Heart right ventricle (tissue), 16 donors: ENCODE measurements around the gene RFT1. TPM values are rescaled to one million over a fixed set of nuclear protein-coding genes. Genes with fewer than 3 reads are reported as not detected.

ENCODE experiments used
- ATAC-seq, 8 donors: fragments of 200-7000 bp; cut with Tn5 transposase; one replicate each; pipeline ENCODE4 v1.9.1; 2020; ENCODE audit warnings: mild to moderate bottlenecking in 8 of 8, moderate library complexity in 8 of 8, moderate number of reproducible peaks in 1 of 8
- DNase-seq, 2 donors: peaks; one replicate each; pipeline ENCODE4 v3.0.0-alpha.2; 2020
- H3K27ac ChIP-seq, 10 donors: fragments of 200-600 bp; sonication (generic) in 2 of 10; one replicate each; pipeline versions ENCODE4 v1.5.0 to v1.8.0; 2020 to 2022; ENCODE audit warnings: mild to moderate bottlenecking in 3 of 10
- H3K27me3 ChIP-seq, 7 donors: fragments of 200-600 bp; one replicate each; pipeline ENCODE4 v1.8.0; 2021 to 2022; ENCODE audit warnings: mild to moderate bottlenecking in 2 of 7
- H3K36me3 ChIP-seq, 9 donors: fragments of 200-600 bp; sonication (generic) in 1 of 9; one replicate each; pipeline versions ENCODE4 v1.5.0 to v1.8.0; 2020 to 2022; ENCODE audit warnings: mild to moderate bottlenecking in 2 of 9
- H3K4me1 ChIP-seq, 9 donors: fragments of 200-600 bp; sonication (generic) in 1 of 9; one replicate each; pipeline versions ENCODE4 v1.5.0 to v1.8.0; 2020 to 2022; ENCODE audit warnings: mild to moderate bottlenecking in 4 of 9
- H3K4me3 ChIP-seq, 10 donors: fragments of 200-600 bp; sonication (generic) in 2 of 10; one replicate each; pipeline versions ENCODE4 v1.5.0 to v1.8.0; 2020 to 2022; ENCODE audit warnings: mild to moderate bottlenecking in 7 of 10, moderate library complexity in 2 of 10
- H3K9me3 ChIP-seq, 11 donors: fragments of 200-600 bp in 10 of 11; sonication (generic) in 2 of 11; one replicate each; pipeline versions ENCODE4 v1.5.0 to v1.8.0; 2013 to 2022; ENCODE audit warnings: mild to moderate bottlenecking in 2 of 11, control low read depth in 1 of 11, moderate library complexity in 1 of 11
- CTCF ChIP-seq, 9 donors: fragments of 200-600 bp; sonication (generic) in 2 of 9; IDR thresholded peaks; one replicate each; pipeline versions ENCODE4 v1.5.0 to v1.8.0; 2021 to 2022; ENCODE audit warnings: antibody characterized with exemption in 9 of 9, mild to moderate bottlenecking in 5 of 9, moderate library complexity in 1 of 9
- WGBS, 2 donors: extraction: QIAGEN DNeasy Blood & Tissue Kit; methylation state at CpG; one replicate each; pipeline ENCODE4 v1.1.7; 2013; ENCODE audit warnings: inconsistent platforms in 1 of 2; 5-methylcytosine and 5-hydroxymethylcytosine counted together
- intact Hi-C, 10 donors: fragments of 100-400 bp; cut with DNase I; formaldehyde crosslinking; loops; one replicate each; pipeline versions ENCODE4 v1.11.1 to v1.14.2; 2022
- polyA plus RNA-seq, 2 donors: library from polyadenylated mRNA; stranded (reverse); fragments of 200-250 nt; gene quantifications; one replicate each; pipeline ENCODE4 v1.2.3, GENCODE V29; 2013
- total RNA-seq, 10 donors: library from RNA; stranded (reverse); fragmentation: NEBNext Ultra II Directional in 3 of 10; extraction: Animal tissue kit (Norgen Biotek cat#: 25700) in 3 of 10; gene quantifications; one replicate each; pipeline versions ENCODE4 v1.2.1 to v1.2.4, GENCODE V29; 2021 to 2023
- donor health status: Arrhythmogenic right ventricular cardiomyopathy.
- donor health status: ischemic (EF 13 %, LVEDD 7.1; RV severe dilation, severe dysfunction).
- donor health status: healthy with polysubstance abuse.
- donor health status: DM: no; HTN: yes; CAD: no.
- donor health status: DM: no; HTN: no; CAD: no.
- donor health status: ischemic (EF 25% LVEDD 6.9; RV normal size, moderate dysfunction).
- donor health status: ischemic (EF 25% LVEDD 5.7; RV mildly dilated, moderate dysfunction).
- donor health status: healthy.
- donor health status: DM: yes; HTN: yes; CAD: no.
- donor health status: Ischemic cardiomyopathy.
- donor health status: ischemic (EF 35%, LVEDD 5.7; RV mildly dilated, moderate dysfunction).
- donor health status: nonischemic (EF 11% LVEDD 7.7; RV severe dilation, severe dysfunction).
- donor health status: DM: yes; HTN: yes; CAD: no.
- donor health status: PGD.
- donor health status: ischemic (EF 29% LVEDD 5.4; RV normal size, mild dysfunction).
- donor health status: nonischemic (EF 23%, LVEDD 6.1; RV moderate dilation, normal function).

RFT1 gene
- total and polyA plus RNA-seq, 12 donors, result 4.6 to 13.1 (median 9.1) TPM

DNA sequence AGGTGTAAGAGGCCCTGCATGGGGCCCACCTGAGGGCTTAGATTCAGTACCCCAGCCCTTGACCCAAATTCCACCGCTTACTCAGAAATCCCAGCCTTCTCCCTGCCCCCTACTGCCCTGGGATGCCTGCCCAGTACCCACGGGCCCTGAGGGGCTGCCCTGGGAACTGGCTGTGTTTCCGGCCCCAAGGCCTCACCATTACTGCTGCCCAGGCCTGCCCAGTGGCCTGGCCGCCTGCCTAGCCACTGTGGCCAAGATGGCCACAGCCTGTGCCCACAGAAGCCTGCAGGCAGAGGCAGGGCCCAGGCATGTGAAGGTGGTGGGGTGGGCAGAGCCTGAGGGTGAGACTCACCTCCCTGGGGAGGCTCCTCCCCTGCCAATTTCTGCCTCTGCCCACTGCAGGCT lies 24.6 kb upstream of the RFT1 start:
- intact Hi-C loops, result loop anchor here in 1 of 10 donors (5.0 kb wide), 1 partner anchor 33 kb away; no protein-coding TSS in a partner anchor
- Histone ChIP-seq H3K27me3 (peaks cover 0 to 18% (median 0%) of the 10 kb centered on the region in 7 donors), H3K36me3 (no peaks in the 10 kb centered on the region), H3K4me3 (no peak overlapping the region), H3K27ac (no peak overlapping the region), H3K9me3 (no peaks in the 10 kb centered on the region), H3K4me1 (peaks cover 0 to 38% (median 22%) of the 10 kb centered on the region in 9 donors)
- DNase-seq (no peak), ATAC-seq (no peak)
- TF ChIP-seq CTCF (IDR thresholded peaks at IDR 0.05), result no peak
- WGBS, 2 donors, result 70 to 74% methylated on average over 4 of the region's 4 CpGs

DNA sequence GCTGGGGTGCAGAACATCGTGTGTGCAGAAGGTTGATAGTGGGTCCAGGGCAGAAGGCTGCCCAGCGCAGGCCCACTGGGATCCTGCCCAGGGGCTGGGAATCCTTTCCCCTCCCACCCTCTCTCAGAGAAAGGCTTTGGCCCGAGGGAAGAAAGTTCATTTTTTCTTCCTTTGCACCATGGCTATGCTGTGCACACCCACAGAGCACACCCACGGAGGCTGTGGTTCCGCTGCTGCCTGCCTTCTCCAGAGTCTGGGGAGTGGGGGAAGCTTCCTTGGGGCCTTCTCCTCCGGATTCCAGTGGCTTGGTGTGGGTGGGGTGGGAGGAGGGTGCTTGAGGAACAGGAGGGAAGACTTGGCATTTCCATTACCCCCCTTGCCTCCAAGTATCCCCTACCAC lies 23.7 kb upstream of the RFT1 start:
- TF ChIP-seq CTCF (IDR thresholded peaks at IDR 0.05), result no peak
- Histone ChIP-seq H3K27me3 (peaks cover 0 to 18% (median 0%) of the 10 kb centered on the region in 7 donors), H3K9me3 (no peaks in the 10 kb centered on the region), H3K4me3 (no peak overlapping the region), H3K36me3 (no peaks in the 10 kb centered on the region), H3K4me1 (peaks cover 0 to 30% (median 13%) of the 10 kb centered on the region in 9 donors), H3K27ac (no peak overlapping the region)
- intact Hi-C loops, result no loop called here
- ATAC-seq, result no peak
- 71 to 79% methylated on average over 6 of the region's 6 CpGs for WGBS, 2 donors
- no peak for DNase-seq

GRCh38 chr3:53153264-53153823 lies 23.1 kb upstream of the RFT1 start:
- Histone ChIP-seq H3K4me1 (peaks cover 0 to 24% (median 7%) of the 10 kb centered on the region in 9 donors), H3K9me3 (no peaks in the 10 kb centered on the region), H3K36me3 (no peaks in the 10 kb centered on the region), H3K27ac (no peak overlapping the region), H3K4me3 (no peak overlapping the region), H3K27me3 (peaks cover 0 to 18% (median 0%) of the 10 kb centered on the region in 7 donors)
- 67 to 73% methylated on average over 3 of the region's 3 CpGs for WGBS, 2 donors
- intact Hi-C loops, result no loop called here
- no peak for ATAC-seq
- no peak for DNase-seq
- TF ChIP-seq CTCF (IDR thresholded peaks at IDR 0.05), result no peak

DNA sequence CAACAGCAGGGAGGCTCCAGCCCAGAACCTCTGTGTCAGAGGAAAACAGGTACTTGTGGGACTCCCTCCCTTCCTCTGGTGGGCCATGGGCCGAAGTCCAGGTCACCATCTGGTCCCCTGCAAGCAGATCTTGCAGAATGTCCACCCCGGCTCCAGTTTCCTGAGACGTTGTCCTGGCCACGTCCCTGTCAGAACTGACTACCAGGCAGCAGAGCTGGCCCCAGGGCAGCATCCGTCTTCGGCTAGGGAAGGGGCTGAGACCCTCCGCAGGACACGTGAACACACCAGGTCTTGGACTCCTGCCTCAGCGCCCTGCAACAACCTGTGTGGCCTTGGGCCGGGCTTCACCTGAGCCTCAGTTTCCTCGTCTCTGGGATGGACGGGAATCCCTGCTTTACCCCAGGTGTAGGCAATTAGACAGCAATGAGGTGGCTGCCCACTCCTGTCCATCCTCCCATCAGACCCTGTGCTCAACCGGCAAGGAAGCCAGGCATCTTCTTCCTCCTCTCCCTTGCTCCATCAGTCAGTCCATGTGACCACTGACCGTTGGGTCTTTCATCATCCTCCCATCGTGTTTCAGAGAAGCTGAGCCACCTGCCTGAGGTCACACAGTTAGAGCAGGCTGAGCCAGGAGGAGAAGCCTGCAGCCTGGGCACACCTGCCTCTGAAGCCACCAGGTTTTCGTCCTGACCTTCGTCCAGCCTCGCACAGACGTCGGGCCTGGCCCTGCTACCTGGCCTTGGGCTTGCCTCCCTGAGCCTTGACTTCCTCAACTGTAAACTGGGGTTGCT lies 21.8 kb upstream of the RFT1 start:
- TF ChIP-seq CTCF (IDR thresholded peaks at IDR 0.05), result no peak
- intact Hi-C loops, result no loop called here
- Histone ChIP-seq H3K9me3 (no peaks in the 10 kb centered on the region), H3K4me3 (no peak overlapping the region), H3K4me1 (peaks cover 0 to 31% (median 7%) of the 10 kb centered on the region in 9 donors), H3K36me3 (no peaks in the 10 kb centered on the region), H3K27me3 (peaks cover 0 to 17% (median 0%) of the 10 kb centered on the region in 7 donors), H3K27ac (no peak overlapping the region)
- DNase-seq (no peak), ATAC-seq (no peak)
- 83 to 84% methylated on average over 20 of the region's 20 CpGs for WGBS, 2 donors
